DND-41 (cell line): ENCODE measurements around the gene SNAP47.

Experiments
- EZH2 ChIP-seq: IDR thresholded peaks from 3 replicates; pipeline ENCODE4 v1.6.1; 2012; ENCODE audit warnings: borderline replicate concordance, low read depth, mild to moderate bottlenecking, moderate library complexity, low read length, inconsistent platforms; ENCODE audit not compliant: severe bottlenecking
- TF ChIP-seq, protein P1 (sequence below): IDR thresholded peaks from 2 replicates; pipeline ENCODE4 v1.5.1; 2012; ENCODE audit warnings: borderline replicate concordance, low read length, moderate library complexity, mild to moderate bottlenecking; ENCODE audit not compliant: poor library complexity, severe bottlenecking; ENCODE audit errors: extremely low read depth

DNA sequence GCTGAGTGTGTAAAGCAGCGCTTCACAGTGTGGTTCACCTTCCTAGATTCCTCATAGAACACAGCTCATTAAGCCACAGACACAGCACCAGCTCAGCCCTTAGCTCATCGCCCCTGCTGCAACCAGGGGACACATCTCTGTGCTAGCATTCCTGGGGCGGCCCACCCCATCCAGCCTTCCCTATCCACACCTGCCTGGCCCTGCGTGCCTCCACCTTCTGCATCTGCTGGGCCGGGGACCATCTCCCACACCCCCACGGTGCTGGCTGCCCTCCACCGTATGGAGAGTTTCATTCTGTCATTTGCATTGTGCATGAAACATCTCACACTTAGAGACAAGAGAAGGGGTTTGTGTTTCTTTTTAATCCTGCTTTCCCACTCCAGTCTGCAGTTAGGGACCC lies 44.5 kb downstream of the SNAP47 start:
- TF ChIP-seq, protein P1, sequence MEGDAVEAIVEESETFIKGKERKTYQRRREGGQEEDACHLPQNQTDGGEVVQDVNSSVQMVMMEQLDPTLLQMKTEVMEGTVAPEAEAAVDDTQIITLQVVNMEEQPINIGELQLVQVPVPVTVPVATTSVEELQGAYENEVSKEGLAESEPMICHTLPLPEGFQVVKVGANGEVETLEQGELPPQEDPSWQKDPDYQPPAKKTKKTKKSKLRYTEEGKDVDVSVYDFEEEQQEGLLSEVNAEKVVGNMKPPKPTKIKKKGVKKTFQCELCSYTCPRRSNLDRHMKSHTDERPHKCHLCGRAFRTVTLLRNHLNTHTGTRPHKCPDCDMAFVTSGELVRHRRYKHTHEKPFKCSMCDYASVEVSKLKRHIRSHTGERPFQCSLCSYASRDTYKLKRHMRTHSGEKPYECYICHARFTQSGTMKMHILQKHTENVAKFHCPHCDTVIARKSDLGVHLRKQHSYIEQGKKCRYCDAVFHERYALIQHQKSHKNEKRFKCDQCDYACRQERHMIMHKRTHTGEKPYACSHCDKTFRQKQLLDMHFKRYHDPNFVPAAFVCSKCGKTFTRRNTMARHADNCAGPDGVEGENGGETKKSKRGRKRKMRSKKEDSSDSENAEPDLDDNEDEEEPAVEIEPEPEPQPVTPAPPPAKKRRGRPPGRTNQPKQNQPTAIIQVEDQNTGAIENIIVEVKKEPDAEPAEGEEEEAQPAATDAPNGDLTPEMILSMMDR: no peak
- no peak for TF ChIP-seq EZH2
